Measurements from ENCODE around the gene PGAP6. TPM values are rescaled to one million over a fixed set of nuclear protein-coding genes. Genes with fewer than 3 reads are reported as not detected.

Gene PGAP6
- total and polyA plus RNA-seq, 2 experiments from 2014 or later = 133 to 205 TPM

GRCh38 chr16:340370-341091, 41.2 kb downstream of the PGAP6 start:
- no peak overlapping the region for H3K4me2 ChIP-seq
- H3K9me2 ChIP-seq (replicated peaks; ENCODE audit: insufficient read depth) = no peaks in the 10 kb centered on the region
- H3K9me3 ChIP-seq (ENCODE audit: low read depth) = no peaks in the 10 kb centered on the region
- H2AFZ ChIP-seq = no peak overlapping the region
- no peak overlapping the region for H3K4me3 ChIP-seq
- TF ChIP-seq EZH2phosphoT487 (IDR thresholded peaks at IDR 0.05; ENCODE audit: low read depth, severe bottlenecking, unreplicated experiment) = no peak
- TF ChIP-seq, protein P1, sequence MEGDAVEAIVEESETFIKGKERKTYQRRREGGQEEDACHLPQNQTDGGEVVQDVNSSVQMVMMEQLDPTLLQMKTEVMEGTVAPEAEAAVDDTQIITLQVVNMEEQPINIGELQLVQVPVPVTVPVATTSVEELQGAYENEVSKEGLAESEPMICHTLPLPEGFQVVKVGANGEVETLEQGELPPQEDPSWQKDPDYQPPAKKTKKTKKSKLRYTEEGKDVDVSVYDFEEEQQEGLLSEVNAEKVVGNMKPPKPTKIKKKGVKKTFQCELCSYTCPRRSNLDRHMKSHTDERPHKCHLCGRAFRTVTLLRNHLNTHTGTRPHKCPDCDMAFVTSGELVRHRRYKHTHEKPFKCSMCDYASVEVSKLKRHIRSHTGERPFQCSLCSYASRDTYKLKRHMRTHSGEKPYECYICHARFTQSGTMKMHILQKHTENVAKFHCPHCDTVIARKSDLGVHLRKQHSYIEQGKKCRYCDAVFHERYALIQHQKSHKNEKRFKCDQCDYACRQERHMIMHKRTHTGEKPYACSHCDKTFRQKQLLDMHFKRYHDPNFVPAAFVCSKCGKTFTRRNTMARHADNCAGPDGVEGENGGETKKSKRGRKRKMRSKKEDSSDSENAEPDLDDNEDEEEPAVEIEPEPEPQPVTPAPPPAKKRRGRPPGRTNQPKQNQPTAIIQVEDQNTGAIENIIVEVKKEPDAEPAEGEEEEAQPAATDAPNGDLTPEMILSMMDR (IDR thresholded peaks at IDR 0.05; ENCODE audit: poor library complexity) = no peak
- TF ChIP-seq EZH2 (IDR thresholded peaks at IDR 0.05; ENCODE audit: borderline replicate concordance) = no peak
- H3K79me2 ChIP-seq = peaks cover 97% of the 10 kb centered on the region
- H4K20me1 ChIP-seq (ENCODE audit: insufficient read depth, poor library complexity, severe bottlenecking) = peaks cover 55% of the 10 kb centered on the region
- H3K4me1 ChIP-seq (ENCODE audit: insufficient read depth) = peaks cover 3% of the 10 kb centered on the region
- no peaks in the 10 kb centered on the region for H3K27me3 ChIP-seq
- H3K36me3 ChIP-seq (replicated peaks; ENCODE audit: insufficient read depth, low read depth) = no peaks in the 10 kb centered on the region
- H3K27ac ChIP-seq = no peak overlapping the region
- WGBS (ENCODE audit: low lambda C conversion rate, missing lambda C conversion rate) = 93% methylated on average over 23 of the region's 23 CpGs
- DNase-seq (ENCODE audit: low spot score) = no peak

GRCh38 chr16:339680-340079, 42.1 kb downstream of the PGAP6 start:
- Histone ChIP-seq H4K20me1 (ENCODE audit: insufficient read depth, poor library complexity, severe bottlenecking) (peaks cover 52% of the 10 kb centered on the region), H3K4me2 (no peak overlapping the region), H3K27ac (no peak overlapping the region), H3K27me3 (no peaks in the 10 kb centered on the region), H3K36me3 (replicated peaks; ENCODE audit: insufficient read depth, low read depth) (no peaks in the 10 kb centered on the region), H2AFZ (no peak overlapping the region), H3K4me3 (no peak overlapping the region), H3K9me2 (replicated peaks; ENCODE audit: insufficient read depth) (no peaks in the 10 kb centered on the region), H3K4me1 (ENCODE audit: insufficient read depth) (peaks cover 7% of the 10 kb centered on the region), H3K79me2 (peaks cover 97% of the 10 kb centered on the region), H3K9me3 (ENCODE audit: low read depth) (no peaks in the 10 kb centered on the region)
- TF ChIP-seq EZH2phosphoT487 (IDR thresholded peaks at IDR 0.05; ENCODE audit: low read depth, severe bottlenecking, unreplicated experiment) (no peak), EZH2 (IDR thresholded peaks at IDR 0.05; ENCODE audit: borderline replicate concordance) (no peak)
- TF ChIP-seq, protein P1 (IDR thresholded peaks at IDR 0.05; ENCODE audit: poor library complexity) = no peak
- WGBS (ENCODE audit: low lambda C conversion rate, missing lambda C conversion rate) = 85% methylated on average over 5 of the region's 5 CpGs
- no peak for DNase-seq (ENCODE audit: low spot score)

DNA sequence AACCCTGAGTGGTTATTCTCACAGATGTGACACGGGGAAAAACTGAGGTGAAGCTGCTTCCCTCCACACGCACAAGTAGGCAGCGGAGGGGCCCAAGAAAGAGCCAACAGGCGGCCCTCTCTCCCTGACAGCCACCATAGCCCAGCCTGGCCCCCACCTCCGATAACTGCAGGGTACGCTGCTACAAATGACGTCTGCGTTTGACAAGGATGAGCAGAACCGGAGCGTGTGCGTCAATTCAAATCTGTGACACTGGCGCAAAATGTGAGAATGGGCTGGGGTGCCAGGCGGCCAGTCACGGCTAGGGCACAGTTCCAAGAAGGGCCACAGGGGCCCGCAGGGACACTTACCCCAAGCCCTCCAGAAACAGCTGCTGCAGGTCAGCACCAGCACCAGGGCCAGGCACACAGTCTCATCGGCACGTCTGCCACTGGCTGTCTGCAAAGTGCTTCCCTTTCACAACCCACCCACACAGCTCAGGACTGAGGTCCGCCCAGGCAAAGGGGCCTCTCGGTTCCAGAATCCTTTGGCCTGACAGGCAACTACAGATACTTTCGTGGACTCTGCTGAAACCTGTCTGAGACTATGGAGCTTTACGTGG, 43.7 kb downstream of the PGAP6 start:
- H3K79me2 ChIP-seq = peaks cover 97% of the 10 kb centered on the region
- no peak for DNase-seq (ENCODE audit: low spot score)

More for the DNA sequence above, 43.7 kb downstream of the PGAP6 start:
- Histone ChIP-seq H3K4me2 (no peak overlapping the region), H3K4me1 (ENCODE audit: insufficient read depth) (peaks cover 14% of the 10 kb centered on the region), H3K9me2 (replicated peaks; ENCODE audit: insufficient read depth) (no peaks in the 10 kb centered on the region), H3K4me3 (no peak overlapping the region), H2AFZ (no peak overlapping the region), H4K20me1 (ENCODE audit: insufficient read depth, poor library complexity, severe bottlenecking) (peaks cover 37% of the 10 kb centered on the region), H3K27me3 (no peaks in the 10 kb centered on the region), H3K36me3 (replicated peaks; ENCODE audit: insufficient read depth, low read depth) (no peaks in the 10 kb centered on the region), H3K9me3 (ENCODE audit: low read depth) (no peaks in the 10 kb centered on the region), H3K27ac (no peak overlapping the region)
- TF ChIP-seq, protein P1 (IDR thresholded peaks at IDR 0.05; ENCODE audit: poor library complexity) = no peak
- no peak for TF ChIP-seq EZH2phosphoT487 (IDR thresholded peaks at IDR 0.05; ENCODE audit: low read depth, severe bottlenecking, unreplicated experiment)
- TF ChIP-seq EZH2 (IDR thresholded peaks at IDR 0.05; ENCODE audit: borderline replicate concordance) = no peak
- WGBS (ENCODE audit: low lambda C conversion rate, missing lambda C conversion rate) = 89% methylated on average over 21 of the region's 21 CpGs

All from hepatocyte (in vitro differentiated cells).